ENCODE results near the gene PTPRN2.

PTPRN2 gene

GRCh38 chr7:158259141-158259540 is 328.5 kb downstream of the PTPRN2 start:
- TF ChIP-seq CTCF (IDR thresholded peaks at IDR 0.05; ENCODE audit: borderline replicate concordance, control extremely low read depth, extremely low read depth, insufficient read depth, missing control alignments): no peak
- no peak for DNase-seq (ENCODE audit: low spot score)
- in situ Hi-C loops (cut with MboI; ENCODE audit: low sequenced_read_pairs, unreplicated experiment): no loop called here

- no peak for TF ChIP-seq CTCF (IDR thresholded peaks at IDR 0.05; ENCODE audit: borderline replicate concordance, control extremely low read depth, extremely low read depth, insufficient read depth, missing control alignments)
- DNase-seq (ENCODE audit: low spot score): no peak
- in situ Hi-C loops (cut with MboI; ENCODE audit: low sequenced_read_pairs, unreplicated experiment): no loop called here
Observed at GRCh38 chr7:158258411-158259130, 329.1 kb downstream of the PTPRN2 start.

GRCh38 chr7:158257516-158258410 is 329.9 kb downstream of the PTPRN2 start:
- in situ Hi-C loops (cut with MboI; ENCODE audit: low sequenced_read_pairs, unreplicated experiment): no loop called here
- no peak for TF ChIP-seq CTCF (IDR thresholded peaks at IDR 0.05; ENCODE audit: borderline replicate concordance, control extremely low read depth, extremely low read depth, insufficient read depth, missing control alignments)
- no peak for DNase-seq (ENCODE audit: low spot score)

GRCh38 chr7:158257001-158257400 is 330.6 kb downstream of the PTPRN2 start:
- no peak for DNase-seq (ENCODE audit: low spot score)
- in situ Hi-C loops (cut with MboI; ENCODE audit: low sequenced_read_pairs, unreplicated experiment): no loop called here
- no peak for TF ChIP-seq CTCF (IDR thresholded peaks at IDR 0.05; ENCODE audit: borderline replicate concordance, control extremely low read depth, extremely low read depth, insufficient read depth, missing control alignments)

- no peak for DNase-seq (ENCODE audit: low spot score)
- in situ Hi-C loops (cut with MboI; ENCODE audit: low sequenced_read_pairs, unreplicated experiment): no loop called here
- TF ChIP-seq CTCF (IDR thresholded peaks at IDR 0.05; ENCODE audit: borderline replicate concordance, control extremely low read depth, extremely low read depth, insufficient read depth, missing control alignments): no peak
Observed at GRCh38 chr7:158256091-158256816, 331.4 kb downstream of the PTPRN2 start.

GRCh38 chr7:158255558-158255957 is 332.1 kb downstream of the PTPRN2 start:
- DNase-seq (ENCODE audit: low spot score): no peak
- in situ Hi-C loops (cut with MboI; ENCODE audit: low sequenced_read_pairs, unreplicated experiment): no loop called here
- TF ChIP-seq CTCF (IDR thresholded peaks at IDR 0.05; ENCODE audit: borderline replicate concordance, control extremely low read depth, extremely low read depth, insufficient read depth, missing control alignments): no peak
